ENCODE measurements around the gene OGDH.
A peak's percentile ranks its signal among the peaks of the same experiment; 100 is the strongest.

OGDH gene

GRCh38 chr7:44576228-44576627 is 30.2 kb upstream of the OGDH start:
- peaks cover 17 to 53% (median 36%) of the 10 kb centered on the region in 4 experiments for H3K36me3 ChIP-seq (ENCODE audit: control insufficient read depth in 4 of 4, insufficient read depth in 4 of 4, low read length in 3 of 4)
- 83% methylated on average over 2 of the region's 2 CpGs for WGBS (ENCODE audit: insufficient coverage)
- CTCF ChIA-PET, result interaction anchor here (0.7 to 7.1 kb wide), 2 partner anchors 12 to 15 kb away, joined by 3 to 41 read pairs; no protein-coding TSS in a partner anchor
- H3K27ac ChIP-seq (ENCODE audit: insufficient read depth in 1 of 2, low read depth in 1 of 2, low read length in 2 of 2, poor library complexity in 1 of 2, severe bottlenecking in 2 of 2), result no peak overlapping the region
- H3K27me3 ChIP-seq (replicated peaks in 2 of 5; ENCODE audit: control insufficient read depth in 4 of 5, insufficient read depth in 5 of 5, low read length in 4 of 5), result no peaks in the 10 kb centered on the region
- no peak overlapping the region for H3K4me3 ChIP-seq (ENCODE audit: control insufficient read depth in 1 of 7, extremely low read depth in 1 of 7, insufficient read depth in 4 of 7, low read depth in 2 of 7, low read length in 6 of 7)
- POLR2A ChIA-PET, result interaction anchor here (0.7 to 1.0 kb wide), 2 partner anchors 10 to 309 kb away, joined by 3 to 6 read pairs; partner anchors contain the start of gene PURB
- H3K9me3 ChIP-seq (ENCODE audit: control extremely low read depth in 1 of 5, control insufficient read depth in 4 of 5, insufficient read depth in 2 of 5, low read depth in 1 of 5, low read length in 4 of 5), result no peaks in the 10 kb centered on the region
- no peak for DNase-seq
- peaks cover 5 to 37% (median 30%) of the 10 kb centered on the region in 4 experiments for H3K4me1 ChIP-seq (ENCODE audit: control extremely low read depth in 1 of 4, control insufficient read depth in 4 of 4, insufficient read depth in 4 of 4, low read length in 3 of 4)

GRCh38 chr7:44580945-44581878 is 25.2 kb upstream of the OGDH start:
- H3K27ac ChIP-seq (ENCODE audit: insufficient read depth in 1 of 2, low read depth in 1 of 2, low read length in 2 of 2, poor library complexity in 1 of 2, severe bottlenecking in 2 of 2), result peak overlapping the region; percentile 72 to 96
- DNase-seq, result peak in 2 of 3 donors; percentile 45 to 60
- CTCF ChIA-PET, result interaction anchor here (0.9 to 2.2 kb wide), 6 partner anchors 8 to 212 kb away, joined by 3 to 7 read pairs (median 4); partner anchors contain the start of gene OGDH
- H3K4me3 ChIP-seq (ENCODE audit: control insufficient read depth in 1 of 7, extremely low read depth in 1 of 7, insufficient read depth in 4 of 7, low read depth in 2 of 7, low read length in 6 of 7), result peak overlapping the region; percentile 39 to 96 (median 82)
- peaks cover 12 to 29% (median 22%) of the 10 kb centered on the region in 4 experiments for H3K36me3 ChIP-seq (ENCODE audit: control insufficient read depth in 4 of 4, insufficient read depth in 4 of 4, low read length in 3 of 4)
- POLR2A ChIA-PET, result interaction anchor here (0.8 to 1.6 kb wide), 4 partner anchors 25 to 531 kb away, joined by 3 to 5 read pairs (median 3); partner anchors contain the start of genes OGDH and TBRG4
- H3K4me1 ChIP-seq (ENCODE audit: control extremely low read depth in 1 of 4, control insufficient read depth in 4 of 4, insufficient read depth in 4 of 4, low read length in 3 of 4), result peaks cover 8 to 22% (median 18%) of the 10 kb centered on the region in 4 experiments
- 21% methylated on average over 27 of the region's 30 CpGs for WGBS (ENCODE audit: insufficient coverage)
- H3K9me3 ChIP-seq (ENCODE audit: control extremely low read depth in 1 of 5, control insufficient read depth in 4 of 5, insufficient read depth in 2 of 5, low read depth in 1 of 5, low read length in 4 of 5), result no peaks in the 10 kb centered on the region
- no peaks in the 10 kb centered on the region for H3K27me3 ChIP-seq (replicated peaks in 2 of 5; ENCODE audit: control insufficient read depth in 4 of 5, insufficient read depth in 5 of 5, low read length in 4 of 5)

DNA sequence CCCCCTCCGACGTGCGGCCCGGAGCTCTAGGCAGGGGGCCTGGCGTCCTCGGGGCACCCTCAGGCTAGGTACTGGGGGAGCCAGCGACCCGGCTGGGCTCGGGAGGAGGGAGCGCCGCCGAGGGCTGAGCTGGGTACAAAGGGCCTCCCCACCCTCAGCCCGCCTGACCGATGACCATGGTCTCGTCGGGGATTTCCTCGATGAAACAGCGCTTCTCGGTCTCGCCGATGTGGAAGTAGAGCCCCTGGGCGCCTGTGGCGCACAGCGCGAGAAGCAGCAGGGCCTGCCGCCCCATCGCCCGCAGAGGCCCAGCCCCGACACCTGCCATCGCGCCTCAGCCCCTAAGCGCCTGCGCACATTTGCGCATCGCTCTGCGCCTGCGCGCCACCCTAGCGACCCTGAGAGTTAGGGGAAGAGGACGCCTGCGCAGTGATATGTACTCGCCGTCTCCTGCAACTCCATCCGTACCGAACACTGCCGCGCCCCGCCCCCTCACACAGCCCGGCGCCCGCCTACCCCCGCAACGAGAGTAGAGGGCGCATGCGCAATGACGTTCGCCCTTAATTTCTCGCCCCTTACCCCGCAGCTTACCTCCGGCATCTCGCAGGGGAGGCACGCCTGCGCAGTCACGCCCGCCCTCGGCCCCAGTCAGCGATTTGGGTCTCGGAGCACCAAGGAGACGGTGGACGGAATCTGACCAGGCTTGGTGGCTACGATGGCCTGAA is 24.4 kb upstream of the OGDH start, which contains the start of gene TMED4:
TSS of gene TMED4 (minus strand) at position 353 of the 725 bp plus-strand sequence. CDS start at position 328, 25 bp downstream.
- CTCF ChIA-PET, result interaction anchor here (0.9 to 2.2 kb wide), 5 partner anchors 9 to 266 kb away, joined by 3 to 7 read pairs (median 4); partner anchors contain the start of gene OGDH

DNA sequence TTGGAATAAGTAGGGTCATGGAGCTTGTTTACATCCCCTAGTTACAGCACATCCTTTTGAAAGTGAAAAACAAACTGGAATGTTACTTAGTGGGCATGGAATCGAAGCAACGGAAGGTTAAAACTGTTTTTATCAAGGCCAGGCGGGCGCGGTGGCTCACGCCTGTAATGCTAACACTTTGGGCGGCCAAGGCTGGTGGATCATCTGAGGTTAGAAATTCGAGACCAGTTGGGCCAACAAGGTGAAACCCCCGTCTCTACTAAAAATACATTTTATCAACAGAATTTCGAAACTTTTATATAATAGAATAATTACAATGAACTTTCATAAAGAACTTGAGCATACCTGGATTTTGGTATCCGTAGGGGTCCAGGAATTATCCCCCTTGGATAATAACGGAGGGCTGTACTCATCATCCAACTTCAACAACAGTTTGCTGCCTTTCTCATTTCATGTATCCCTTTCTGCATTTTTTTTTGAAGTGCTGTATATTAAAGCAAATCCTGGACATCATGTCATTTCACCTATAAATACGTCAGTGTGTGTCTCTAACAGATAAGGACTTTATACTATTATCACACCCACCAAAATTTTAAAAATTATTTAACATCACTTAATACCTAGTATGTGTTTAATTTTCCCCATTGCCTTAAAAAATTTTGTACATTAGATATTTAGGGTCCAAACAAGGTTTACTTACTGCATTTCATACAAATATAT is 23.1 kb upstream of the OGDH start:
- CTCF ChIA-PET, result interaction anchor here (0.9 to 2.2 kb wide), 3 partner anchors 10 to 265 kb away, joined by 4 to 7 read pairs (median 4); no protein-coding TSS in a partner anchor

More for the DNA sequence above, 24.4 kb upstream of the OGDH start, which contains the start of gene TMED4:
- Histone ChIP-seq H3K4me1 (ENCODE audit: control extremely low read depth in 1 of 4, control insufficient read depth in 4 of 4, insufficient read depth in 4 of 4, low read length in 3 of 4) (peaks cover 8 to 22% (median 18%) of the 10 kb centered on the region in 4 experiments), H3K9me3 (ENCODE audit: control extremely low read depth in 1 of 5, control insufficient read depth in 4 of 5, insufficient read depth in 2 of 5, low read depth in 1 of 5, low read length in 4 of 5) (no peaks in the 10 kb centered on the region), H3K4me3 (ENCODE audit: control insufficient read depth in 1 of 7, extremely low read depth in 1 of 7, insufficient read depth in 4 of 7, low read depth in 2 of 7, low read length in 6 of 7) (peak within 1 kb of the TSS; percentile 47 to 96 (median 84)), H3K36me3 (ENCODE audit: control insufficient read depth in 4 of 4, insufficient read depth in 4 of 4, low read length in 3 of 4) (peaks cover 12 to 28% (median 22%) of the 10 kb centered on the region in 4 experiments), H3K27me3 (replicated peaks in 2 of 5; ENCODE audit: control insufficient read depth in 4 of 5, insufficient read depth in 5 of 5, low read length in 4 of 5) (no peaks in the 10 kb centered on the region), H3K27ac (ENCODE audit: insufficient read depth in 1 of 2, low read depth in 1 of 2, low read length in 2 of 2, poor library complexity in 1 of 2, severe bottlenecking in 2 of 2) (peak within 1 kb of the TSS; percentile 79 to 96)
- under 1% methylated on average over 65 of the region's 71 CpGs for WGBS (ENCODE audit: insufficient coverage)
- POLR2A ChIA-PET, result interaction anchor here (0.5 to 1.6 kb wide), 9 partner anchors 8 to 530 kb away, joined by 3 to 5 read pairs (median 3); partner anchors contain the start of genes DDX56, OGDH and TBRG4
- DNase-seq, result peak; percentile 99

GRCh38 chr7:44587843-44588711 is 18.4 kb upstream of the OGDH start:
- Histone ChIP-seq H3K27ac (ENCODE audit: insufficient read depth in 1 of 2, low read depth in 1 of 2, low read length in 2 of 2, poor library complexity in 1 of 2, severe bottlenecking in 2 of 2) (no peak overlapping the region), H3K4me3 (ENCODE audit: control insufficient read depth in 1 of 7, extremely low read depth in 1 of 7, insufficient read depth in 4 of 7, low read depth in 2 of 7, low read length in 6 of 7) (no peak overlapping the region), H3K36me3 (ENCODE audit: control insufficient read depth in 4 of 4, insufficient read depth in 4 of 4, low read length in 3 of 4) (no peaks in the 10 kb centered on the region), H3K9me3 (ENCODE audit: control extremely low read depth in 1 of 5, control insufficient read depth in 4 of 5, insufficient read depth in 2 of 5, low read depth in 1 of 5, low read length in 4 of 5) (no peaks in the 10 kb centered on the region), H3K4me1 (ENCODE audit: control extremely low read depth in 1 of 4, control insufficient read depth in 4 of 4, insufficient read depth in 4 of 4, low read length in 3 of 4) (peaks cover 0 to 4% (median 1%) of the 10 kb centered on the region in 4 experiments), H3K27me3 (replicated peaks in 2 of 5; ENCODE audit: control insufficient read depth in 4 of 5, insufficient read depth in 5 of 5, low read length in 4 of 5) (no peaks in the 10 kb centered on the region)
- WGBS (ENCODE audit: insufficient coverage), result no CpG with 5 or more reads among the region's 6 CpGs
- CTCF ChIA-PET, result interaction anchor here (0.6 to 1.4 kb wide), 13 partner anchors 48 to 548 kb away, joined by 3 to 5 read pairs (median 3); no protein-coding TSS in a partner anchor
- peak; percentile 69 to 85 (median 76) for DNase-seq
- POLR2A ChIA-PET, result interaction anchor here (0.9 kb wide), 1 partner anchor 209 kb away, joined by 5 read pairs; the partner anchor contains the start of gene PPIA

More for the DNA sequence above, 23.1 kb upstream of the OGDH start:
- Histone ChIP-seq H3K9me3 (ENCODE audit: control extremely low read depth in 1 of 5, control insufficient read depth in 4 of 5, insufficient read depth in 2 of 5, low read depth in 1 of 5, low read length in 4 of 5) (no peaks in the 10 kb centered on the region), H3K27ac (ENCODE audit: insufficient read depth in 1 of 2, low read depth in 1 of 2, low read length in 2 of 2, poor library complexity in 1 of 2, severe bottlenecking in 2 of 2) (peak overlapping the region; percentile 79 to 96), H3K4me1 (ENCODE audit: control extremely low read depth in 1 of 4, control insufficient read depth in 4 of 4, insufficient read depth in 4 of 4, low read length in 3 of 4) (peaks cover 8 to 22% (median 18%) of the 10 kb centered on the region in 4 experiments), H3K4me3 (ENCODE audit: control insufficient read depth in 1 of 7, extremely low read depth in 1 of 7, insufficient read depth in 4 of 7, low read depth in 2 of 7, low read length in 6 of 7) (peak overlapping the region in 6 of 7 experiments; percentile 79 to 96 (median 84)), H3K27me3 (replicated peaks in 2 of 5; ENCODE audit: control insufficient read depth in 4 of 5, insufficient read depth in 5 of 5, low read length in 4 of 5) (no peaks in the 10 kb centered on the region), H3K36me3 (ENCODE audit: control insufficient read depth in 4 of 4, insufficient read depth in 4 of 4, low read length in 3 of 4) (peaks cover 7 to 23% (median 18%) of the 10 kb centered on the region in 4 experiments)
- peak in 2 of 3 donors; percentile 17 for DNase-seq
- 100% methylated on average over 7 of the region's 13 CpGs for WGBS (ENCODE audit: insufficient coverage)
- POLR2A ChIA-PET, result interaction anchor here (0.6 kb wide), 1 partner anchor 26 kb away, joined by 7 read pairs; no protein-coding TSS in a partner anchor

Measured in common myeloid progenitor, CD34-positive (primary cell).